Heart left ventricle (tissue), 13 donors: ENCODE results near the gene PADI2.
A peak's percentile ranks its signal among the peaks of the same experiment; 100 is the strongest.

Experiments used
- POLR2A ChIP-seq, 2 donors: fragments of 450-650 bp; IDR thresholded peaks; one replicate each; pipeline ENCODE4 v1.6.1; 2017; ENCODE audit warnings: antibody characterized with exemption in 2 of 2, mild to moderate bottlenecking in 2 of 2, moderate library complexity in 2 of 2
- TF ChIP-seq, protein P1 (sequence below), 12 donors: fragments of 200-600 bp; sonication (generic) in 4 of 12; IDR thresholded peaks; one replicate each; pipeline versions ENCODE4 v1.5.0 to v1.8.0; 2018 to 2022; ENCODE audit warnings: antibody characterized with exemption in 12 of 12, mild to moderate bottlenecking in 5 of 12
- donor health status: ischemic (EF 13 %, LVEDD 7.1; RV severe dilation, severe dysfunction).
- donor health status: DM: no; HTN: yes; CAD: no.
- donor health status: DM: no; HTN: no; CAD: no.
- donor health status: ischemic (EF 25% LVEDD 6.9; RV normal size, moderate dysfunction).
- donor health status: ischemic (EF 25% LVEDD 5.7; RV mildly dilated, moderate dysfunction).
- donor health status: ischemic (EF 35%, LVEDD 5.7; RV mildly dilated, moderate dysfunction).
- donor health status: nonischemic (EF 11% LVEDD 7.7; RV severe dilation, severe dysfunction).
- donor health status: DM: yes; HTN: yes; CAD: no.
- donor health status: PGD.
- donor health status: ischemic (EF 29% LVEDD 5.4; RV normal size, mild dysfunction).
- donor health status: nonischemic (EF 23%, LVEDD 6.1; RV moderate dilation, normal function).

DNA sequence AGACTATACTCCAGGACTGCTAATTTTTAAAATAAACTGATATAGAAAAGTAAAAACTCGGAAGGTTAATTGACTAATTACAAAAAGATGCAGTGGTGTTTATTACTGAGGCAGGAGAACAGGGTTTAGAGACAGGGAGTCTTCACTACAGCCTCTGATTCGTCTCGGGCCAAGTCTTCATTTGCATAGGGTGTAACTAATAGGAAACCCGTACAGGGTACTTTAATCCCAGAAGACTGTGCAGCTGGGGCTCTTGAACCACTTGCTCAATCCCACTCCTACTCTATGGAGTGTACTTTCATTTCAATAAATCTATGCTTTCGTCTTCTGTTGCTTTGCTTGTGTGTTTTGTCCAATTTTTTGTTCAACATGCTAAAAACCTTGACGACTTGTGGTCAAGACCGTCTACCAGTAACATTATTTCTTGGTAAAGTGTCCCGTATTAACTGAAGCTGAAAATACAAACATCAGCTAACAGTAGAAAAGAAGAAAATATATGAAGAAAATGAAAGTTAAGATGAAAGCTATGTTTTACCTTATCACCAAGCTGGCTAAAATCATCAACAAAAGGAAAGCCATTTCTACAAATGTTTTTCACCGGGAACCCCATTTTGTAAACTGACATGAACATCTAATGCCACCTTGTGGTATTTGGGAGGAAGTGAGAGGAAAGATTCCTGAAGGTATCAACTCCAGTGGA is 73.5 kb downstream of the PADI2 start:
- TF ChIP-seq, protein P1, sequence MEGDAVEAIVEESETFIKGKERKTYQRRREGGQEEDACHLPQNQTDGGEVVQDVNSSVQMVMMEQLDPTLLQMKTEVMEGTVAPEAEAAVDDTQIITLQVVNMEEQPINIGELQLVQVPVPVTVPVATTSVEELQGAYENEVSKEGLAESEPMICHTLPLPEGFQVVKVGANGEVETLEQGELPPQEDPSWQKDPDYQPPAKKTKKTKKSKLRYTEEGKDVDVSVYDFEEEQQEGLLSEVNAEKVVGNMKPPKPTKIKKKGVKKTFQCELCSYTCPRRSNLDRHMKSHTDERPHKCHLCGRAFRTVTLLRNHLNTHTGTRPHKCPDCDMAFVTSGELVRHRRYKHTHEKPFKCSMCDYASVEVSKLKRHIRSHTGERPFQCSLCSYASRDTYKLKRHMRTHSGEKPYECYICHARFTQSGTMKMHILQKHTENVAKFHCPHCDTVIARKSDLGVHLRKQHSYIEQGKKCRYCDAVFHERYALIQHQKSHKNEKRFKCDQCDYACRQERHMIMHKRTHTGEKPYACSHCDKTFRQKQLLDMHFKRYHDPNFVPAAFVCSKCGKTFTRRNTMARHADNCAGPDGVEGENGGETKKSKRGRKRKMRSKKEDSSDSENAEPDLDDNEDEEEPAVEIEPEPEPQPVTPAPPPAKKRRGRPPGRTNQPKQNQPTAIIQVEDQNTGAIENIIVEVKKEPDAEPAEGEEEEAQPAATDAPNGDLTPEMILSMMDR (IDR thresholded peaks at IDR 0.05) = peak; percentile 61 to 83 (median 76)
- no peak for TF ChIP-seq POLR2A (IDR thresholded peaks at IDR 0.05)
